ENCODE data around the gene HOPX.

HOPX gene

GRCh38 chr4:56708146-56708545 lies 27.1 kb upstream of the HOPX start:
- no peak overlapping the region for H3K4me3 ChIP-seq (ENCODE audit: low read depth, low read length)
- TF ChIP-seq, protein P1, sequence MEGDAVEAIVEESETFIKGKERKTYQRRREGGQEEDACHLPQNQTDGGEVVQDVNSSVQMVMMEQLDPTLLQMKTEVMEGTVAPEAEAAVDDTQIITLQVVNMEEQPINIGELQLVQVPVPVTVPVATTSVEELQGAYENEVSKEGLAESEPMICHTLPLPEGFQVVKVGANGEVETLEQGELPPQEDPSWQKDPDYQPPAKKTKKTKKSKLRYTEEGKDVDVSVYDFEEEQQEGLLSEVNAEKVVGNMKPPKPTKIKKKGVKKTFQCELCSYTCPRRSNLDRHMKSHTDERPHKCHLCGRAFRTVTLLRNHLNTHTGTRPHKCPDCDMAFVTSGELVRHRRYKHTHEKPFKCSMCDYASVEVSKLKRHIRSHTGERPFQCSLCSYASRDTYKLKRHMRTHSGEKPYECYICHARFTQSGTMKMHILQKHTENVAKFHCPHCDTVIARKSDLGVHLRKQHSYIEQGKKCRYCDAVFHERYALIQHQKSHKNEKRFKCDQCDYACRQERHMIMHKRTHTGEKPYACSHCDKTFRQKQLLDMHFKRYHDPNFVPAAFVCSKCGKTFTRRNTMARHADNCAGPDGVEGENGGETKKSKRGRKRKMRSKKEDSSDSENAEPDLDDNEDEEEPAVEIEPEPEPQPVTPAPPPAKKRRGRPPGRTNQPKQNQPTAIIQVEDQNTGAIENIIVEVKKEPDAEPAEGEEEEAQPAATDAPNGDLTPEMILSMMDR (IDR thresholded peaks at IDR 0.05; ENCODE audit: control insufficient read depth, extremely low read depth, insufficient read depth), result no peak
- no peak for DNase-seq (ENCODE audit: low read depth)

DNA sequence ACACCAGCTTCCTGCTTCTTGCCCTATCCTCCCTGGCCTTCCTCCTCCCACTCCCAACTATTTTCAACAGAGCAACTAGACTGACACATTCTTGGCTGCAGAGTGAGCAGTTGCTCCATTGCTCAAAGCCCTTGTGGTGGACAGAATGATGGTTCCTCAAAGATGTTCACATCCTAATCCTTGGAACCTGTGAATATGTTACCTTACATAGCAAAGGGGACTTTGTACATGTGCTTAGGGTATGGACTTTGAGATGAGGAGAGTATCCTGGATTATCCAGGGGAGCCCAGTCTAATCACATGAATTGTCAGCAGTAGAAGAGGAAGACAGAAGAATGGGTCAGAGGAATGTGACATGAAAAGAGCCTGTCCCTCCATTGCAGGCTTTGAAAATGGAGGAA lies 24.9 kb upstream of the HOPX start:
- TF ChIP-seq, protein P1 (IDR thresholded peaks at IDR 0.05; ENCODE audit: control insufficient read depth, extremely low read depth, insufficient read depth), result no peak
- DNase-seq (ENCODE audit: low read depth), result no peak
- no peak overlapping the region for H3K4me3 ChIP-seq (ENCODE audit: low read depth, low read length)

DNA sequence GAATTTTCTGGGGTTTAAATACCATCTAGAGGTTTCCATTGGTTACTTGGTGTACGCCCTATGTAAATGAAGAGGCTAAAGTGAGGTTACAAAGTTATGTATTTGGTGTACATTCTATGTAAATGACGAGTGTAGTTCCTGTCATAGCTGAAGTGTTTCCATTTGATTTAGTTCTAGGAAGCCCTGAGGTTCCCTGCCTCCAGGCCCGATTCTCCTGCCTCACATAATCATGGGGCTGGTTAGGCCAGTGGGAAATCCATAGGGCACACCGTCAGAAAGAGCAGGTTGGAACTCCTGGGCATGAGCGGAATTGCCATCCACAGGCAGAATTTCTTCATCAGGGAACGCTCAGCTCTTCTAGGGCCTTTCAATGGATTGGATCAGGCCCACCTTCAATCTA lies 24.2 kb upstream of the HOPX start:
- DNase-seq (ENCODE audit: low read depth), result no peak
- H3K4me3 ChIP-seq (ENCODE audit: low read depth, low read length), result no peak overlapping the region
- TF ChIP-seq, protein P1 (IDR thresholded peaks at IDR 0.05; ENCODE audit: control insufficient read depth, extremely low read depth, insufficient read depth), result no peak

GRCh38 chr4:56704089-56704871 lies 23.2 kb upstream of the HOPX start:
- DNase-seq (ENCODE audit: low read depth), result no peak
- H3K4me3 ChIP-seq (ENCODE audit: low read depth, low read length), result no peak overlapping the region
- TF ChIP-seq, protein P1 (IDR thresholded peaks at IDR 0.05; ENCODE audit: control insufficient read depth, extremely low read depth, insufficient read depth), result no peak

- no peak overlapping the region for H3K4me3 ChIP-seq (ENCODE audit: low read depth, low read length)
- TF ChIP-seq, protein P1 (IDR thresholded peaks at IDR 0.05; ENCODE audit: control insufficient read depth, extremely low read depth, insufficient read depth), result no peak
- no peak for DNase-seq (ENCODE audit: low read depth)
Measured at GRCh38 chr4:56703378-56703777, 22.3 kb upstream of the HOPX start.

DNA sequence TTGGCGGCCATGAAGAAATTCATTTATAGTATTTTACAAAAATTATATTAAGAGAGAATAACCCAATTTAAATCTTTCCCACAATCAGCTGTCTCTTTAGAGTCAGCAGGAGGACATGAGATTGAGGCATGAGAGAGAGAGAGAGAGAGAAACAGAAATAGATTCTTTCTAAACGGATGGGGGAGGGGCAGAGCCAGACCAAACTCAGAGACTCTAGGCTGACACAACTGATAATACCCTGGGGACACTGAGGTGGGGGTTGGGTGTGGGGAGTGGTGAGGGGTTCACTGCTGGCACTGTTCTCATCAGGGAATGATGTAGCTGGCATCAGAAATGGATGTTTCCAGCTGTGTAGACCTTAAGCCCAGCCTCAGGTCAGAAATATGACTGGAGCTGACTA lies 20.5 kb upstream of the HOPX start:
- TF ChIP-seq, protein P1 (IDR thresholded peaks at IDR 0.05; ENCODE audit: control insufficient read depth, extremely low read depth, insufficient read depth), result no peak
- no peak for DNase-seq (ENCODE audit: low read depth)

DNA sequence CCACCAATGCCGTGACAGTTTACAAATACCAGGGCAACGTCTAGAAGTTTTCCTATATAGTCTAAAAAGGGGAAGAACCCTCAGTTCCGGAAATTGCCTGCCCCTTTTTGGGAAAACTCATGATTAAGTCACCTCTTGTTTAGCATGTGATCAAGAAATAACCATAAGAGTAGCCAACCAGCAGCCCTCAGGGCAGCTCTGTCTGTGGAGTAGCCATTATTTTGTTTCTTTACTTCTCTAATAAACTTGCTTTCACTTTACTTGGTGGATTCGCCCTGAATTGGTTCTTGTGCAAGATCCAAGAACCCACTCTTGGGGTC lies 20.0 kb upstream of the HOPX start:
- DNase-seq (ENCODE audit: low read depth), result no peak
- H3K4me3 ChIP-seq (ENCODE audit: low read depth, low read length), result no peak overlapping the region
- TF ChIP-seq, protein P1 (IDR thresholded peaks at IDR 0.05; ENCODE audit: control insufficient read depth, extremely low read depth, insufficient read depth), result no peak

More for the DNA sequence above, 20.5 kb upstream of the HOPX start:
- no peak overlapping the region for H3K4me3 ChIP-seq (ENCODE audit: low read depth, low read length)

All from LNCaP clone FGC (cell line).